ENCODE measurements around the gene FOXE1. TPM values are rescaled to one million over a fixed set of nuclear protein-coding genes. Genes with fewer than 3 reads are reported as not detected.

FOXE1 gene
- total RNA-seq, 1 experiment from 2014 or later, result not detected

- Histone ChIP-seq H3K4me1 (ENCODE audit: insufficient read depth, low read length, poor library complexity, severe bottlenecking) (no peaks in the 10 kb centered on the region), H3K27me3 (replicated peaks; ENCODE audit: insufficient read depth, low read depth, low read length, poor library complexity) (peaks cover 16% of the 10 kb centered on the region), H3K9me3 (ENCODE audit: low read depth, low read length, poor library complexity, severe bottlenecking) (no peaks in the 10 kb centered on the region), H3K4me3 (ENCODE audit: low read depth, low read length, poor library complexity, severe bottlenecking) (no peak overlapping the region), H3K36me3 (ENCODE audit: insufficient read depth, low read length, poor library complexity, severe bottlenecking) (no peaks in the 10 kb centered on the region), H3K27ac (ENCODE audit: low read depth, low read length, poor library complexity, severe bottlenecking) (no peak overlapping the region)
- intact Hi-C loops (cut with micrococcal nuclease; ENCODE audit: unreplicated experiment), result no loop called here
- TF ChIP-seq EZH2 (IDR thresholded peaks at IDR 0.05; ENCODE audit: borderline replicate concordance, low read depth, low read length, poor library complexity, severe bottlenecking) (no peak), CTCF (conservative IDR thresholded peaks at IDR 0.05; ENCODE audit: low read depth, low read length) (no peak)
- ChIA-PET CTCF (no interaction called here), POLR2A (ENCODE audit: low non-redundant PET) (interaction anchor here (0.6 kb wide), 1 partner anchor 467 kb away, joined by 3 read pairs; no protein-coding TSS in a partner anchor)
- DNase-seq (ENCODE audit: low spot score), result no peak
- BruUV-seq (replicated peaks), result no TSS peak
Observed at GRCh38 chr9:97813072-97813471, 40.0 kb upstream of the FOXE1 start.

GRCh38 chr9:97819735-97820134 lies 33.3 kb upstream of the FOXE1 start:
- H3K27me3 ChIP-seq (replicated peaks; ENCODE audit: insufficient read depth, low read depth, low read length, poor library complexity), result peaks cover 54% of the 10 kb centered on the region
- ChIA-PET POLR2A (ENCODE audit: low non-redundant PET) (interaction anchor here (0.6 kb wide), 1 partner anchor 14 kb away, joined by 9 read pairs; no protein-coding TSS in a partner anchor), CTCF (no interaction called here)
- H3K4me3 ChIP-seq (ENCODE audit: low read depth, low read length, poor library complexity, severe bottlenecking), result no peak overlapping the region
- intact Hi-C loops (cut with micrococcal nuclease; ENCODE audit: unreplicated experiment), result no loop called here
- H3K4me1 ChIP-seq (ENCODE audit: insufficient read depth, low read length, poor library complexity, severe bottlenecking), result no peaks in the 10 kb centered on the region
- H3K27ac ChIP-seq (ENCODE audit: low read depth, low read length, poor library complexity, severe bottlenecking), result no peak overlapping the region
- BruUV-seq (replicated peaks), result no TSS peak
- H3K9me3 ChIP-seq (ENCODE audit: low read depth, low read length, poor library complexity, severe bottlenecking), result no peaks in the 10 kb centered on the region
- H3K36me3 ChIP-seq (ENCODE audit: insufficient read depth, low read length, poor library complexity, severe bottlenecking), result no peaks in the 10 kb centered on the region
- TF ChIP-seq CTCF (conservative IDR thresholded peaks at IDR 0.05; ENCODE audit: low read depth, low read length), result no peak
- TF ChIP-seq EZH2 (IDR thresholded peaks at IDR 0.05; ENCODE audit: borderline replicate concordance, low read depth, low read length, poor library complexity, severe bottlenecking), result no peak
- DNase-seq (ENCODE audit: low spot score), result no peak

DNA sequence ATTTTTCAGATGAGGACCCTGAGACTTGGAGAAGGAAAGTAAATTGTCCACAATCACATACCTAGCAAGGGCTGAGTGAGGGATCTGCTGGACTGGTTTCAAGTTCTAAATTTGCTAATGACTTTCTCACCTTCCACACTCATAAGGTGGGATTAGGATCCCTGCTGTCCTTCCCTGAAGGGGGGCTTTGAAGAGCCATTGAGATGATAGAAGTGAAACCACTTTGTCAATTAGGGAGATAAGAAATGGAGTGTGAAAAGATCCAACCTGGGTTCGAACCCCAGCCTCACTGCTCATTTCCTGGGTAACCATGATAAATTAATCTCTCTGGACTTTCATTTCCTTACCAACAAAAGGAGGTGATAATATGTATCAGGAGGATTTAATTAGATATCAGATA lies 32.7 kb upstream of the FOXE1 start:
- DNase-seq (ENCODE audit: low spot score), result no peak
- Histone ChIP-seq H3K9me3 (ENCODE audit: low read depth, low read length, poor library complexity, severe bottlenecking) (no peaks in the 10 kb centered on the region), H3K36me3 (ENCODE audit: insufficient read depth, low read length, poor library complexity, severe bottlenecking) (no peaks in the 10 kb centered on the region), H3K27me3 (replicated peaks; ENCODE audit: insufficient read depth, low read depth, low read length, poor library complexity) (peaks cover 57% of the 10 kb centered on the region), H3K27ac (ENCODE audit: low read depth, low read length, poor library complexity, severe bottlenecking) (no peak overlapping the region), H3K4me1 (ENCODE audit: insufficient read depth, low read length, poor library complexity, severe bottlenecking) (no peaks in the 10 kb centered on the region), H3K4me3 (ENCODE audit: low read depth, low read length, poor library complexity, severe bottlenecking) (no peak overlapping the region)
- CTCF ChIA-PET, result no interaction called here
- POLR2A ChIA-PET (ENCODE audit: low non-redundant PET), result no interaction called here
- TF ChIP-seq EZH2 (IDR thresholded peaks at IDR 0.05; ENCODE audit: borderline replicate concordance, low read depth, low read length, poor library complexity, severe bottlenecking) (no peak), CTCF (conservative IDR thresholded peaks at IDR 0.05; ENCODE audit: low read depth, low read length) (no peak)
- no TSS peak for BruUV-seq (replicated peaks)
- intact Hi-C loops (cut with micrococcal nuclease; ENCODE audit: unreplicated experiment), result no loop called here
